Endothelial cell of umbilical vein (primary cell): ENCODE data around the gene GALNT10.

ENCODE experiments used
- EZH2 ChIP-seq: IDR thresholded peaks from 2 replicates; pipeline ENCODE4 v1.6.1; 2012; ENCODE audit warnings: borderline replicate concordance, low read depth, mild to moderate bottlenecking, moderate library complexity, low read length, inconsistent platforms; ENCODE audit not compliant: severe bottlenecking
- MAX ChIP-seq: IDR thresholded peaks from 2 replicates; pipeline ENCODE4 v1.6.1; 2011; ENCODE audit not compliant: insufficient read depth, insufficient read length
- POLR2A ChIP-seq: IDR thresholded peaks from 2 replicates; pipeline ENCODE4 v1.6.1; 2012; ENCODE audit warnings: low read depth, mild to moderate bottlenecking, control low read depth, low read length
- TF ChIP-seq, protein P1 (sequence below), 2 donors: IDR thresholded peaks; 1 replicate in 1 of 2; 2 replicates in 1 of 2; pipeline ENCODE4 v1.5.1; 2011; ENCODE audit warnings: low read length in 2 of 2, mild to moderate bottlenecking in 2 of 2, moderate library complexity in 2 of 2, control low read depth in 1 of 2, inconsistent platforms in 1 of 2, low read depth in 1 of 2; ENCODE audit not compliant: insufficient read depth in 1 of 2; ENCODE audit errors: extremely low read depth in 1 of 2

DNA sequence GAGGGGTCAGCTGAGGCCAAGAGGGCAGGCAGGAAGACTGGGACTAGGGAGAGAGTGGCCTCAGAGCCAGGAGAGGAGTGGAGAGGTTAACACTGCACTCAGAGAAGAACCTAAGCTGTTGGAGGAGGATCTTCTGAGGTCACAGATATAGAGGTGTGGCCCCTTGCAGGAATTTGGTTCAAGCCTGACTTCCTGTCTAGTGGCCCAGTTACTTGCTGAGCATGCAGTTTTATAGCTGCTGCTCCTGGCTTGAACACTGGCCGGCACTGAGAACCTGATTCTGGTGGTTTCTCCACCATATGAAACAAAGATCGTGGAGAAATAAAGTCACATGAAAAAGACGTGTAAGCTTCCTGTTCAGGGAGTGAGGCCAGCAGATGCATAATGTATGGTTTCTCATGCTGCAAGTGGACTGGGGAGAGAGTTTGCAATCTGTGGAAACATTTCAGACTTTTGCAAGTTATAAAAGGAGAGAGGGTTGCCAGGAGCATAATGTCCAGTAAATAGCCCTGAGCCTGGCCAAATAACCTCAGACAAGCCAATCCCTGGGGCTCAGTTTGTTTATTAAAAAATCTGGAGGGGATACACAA is 82.6 kb downstream of the GALNT10 start:
- TF ChIP-seq, protein P1, sequence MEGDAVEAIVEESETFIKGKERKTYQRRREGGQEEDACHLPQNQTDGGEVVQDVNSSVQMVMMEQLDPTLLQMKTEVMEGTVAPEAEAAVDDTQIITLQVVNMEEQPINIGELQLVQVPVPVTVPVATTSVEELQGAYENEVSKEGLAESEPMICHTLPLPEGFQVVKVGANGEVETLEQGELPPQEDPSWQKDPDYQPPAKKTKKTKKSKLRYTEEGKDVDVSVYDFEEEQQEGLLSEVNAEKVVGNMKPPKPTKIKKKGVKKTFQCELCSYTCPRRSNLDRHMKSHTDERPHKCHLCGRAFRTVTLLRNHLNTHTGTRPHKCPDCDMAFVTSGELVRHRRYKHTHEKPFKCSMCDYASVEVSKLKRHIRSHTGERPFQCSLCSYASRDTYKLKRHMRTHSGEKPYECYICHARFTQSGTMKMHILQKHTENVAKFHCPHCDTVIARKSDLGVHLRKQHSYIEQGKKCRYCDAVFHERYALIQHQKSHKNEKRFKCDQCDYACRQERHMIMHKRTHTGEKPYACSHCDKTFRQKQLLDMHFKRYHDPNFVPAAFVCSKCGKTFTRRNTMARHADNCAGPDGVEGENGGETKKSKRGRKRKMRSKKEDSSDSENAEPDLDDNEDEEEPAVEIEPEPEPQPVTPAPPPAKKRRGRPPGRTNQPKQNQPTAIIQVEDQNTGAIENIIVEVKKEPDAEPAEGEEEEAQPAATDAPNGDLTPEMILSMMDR (IDR thresholded peaks at IDR 0.05; ENCODE audit: extremely low read depth in 1 of 2, insufficient read depth in 1 of 2, low read depth in 1 of 2, low read length in 2 of 2): no peak
- TF ChIP-seq POLR2A (no peak), EZH2 (no peak), MAX (no peak)
